ENCODE data around the gene HAL.

The HAL gene

DNA sequence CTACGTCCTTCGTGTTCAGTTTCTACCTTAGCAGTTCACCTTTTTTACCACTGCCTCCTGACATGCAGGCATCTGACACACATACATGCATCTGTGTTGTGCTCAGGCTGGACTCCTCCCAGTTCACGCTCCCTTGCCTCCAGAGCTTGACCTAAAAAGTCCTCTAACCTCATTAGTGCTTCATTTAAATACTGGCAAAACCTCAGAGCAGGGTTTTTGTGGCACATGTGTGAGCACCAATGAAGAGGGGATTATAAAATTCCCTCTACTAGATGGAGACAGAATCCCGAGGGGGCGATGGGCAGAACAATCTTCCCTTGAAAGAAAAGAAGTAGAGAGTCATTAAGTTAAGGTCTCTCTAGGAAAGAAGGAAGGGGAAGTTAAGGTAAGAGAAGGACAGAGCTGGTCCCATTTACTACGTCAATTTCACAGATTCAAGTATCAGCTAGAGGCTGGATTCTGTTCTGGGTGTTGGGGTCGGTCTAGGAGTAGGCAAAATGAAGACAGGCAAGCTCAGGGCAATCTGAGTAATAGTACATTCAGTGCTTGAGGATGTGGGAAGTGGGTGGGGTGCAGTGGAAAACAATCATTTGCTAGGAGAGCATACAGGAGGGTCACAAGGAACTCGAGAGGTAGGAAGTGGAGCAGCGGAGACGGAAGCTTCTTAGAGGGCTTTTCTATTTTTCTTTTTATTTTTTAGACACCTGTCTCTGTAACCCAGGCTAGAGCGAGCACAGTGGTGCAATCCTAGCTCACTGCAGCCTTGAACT, 7.5 kb downstream of the HAL start:
- DNase-seq (ENCODE audit: low read depth): no peak
- Histone ChIP-seq H3K36me3 (ENCODE audit: control insufficient read depth, insufficient read depth, low read length, severe bottlenecking) (no peaks in the 10 kb centered on the region), H3K9ac (ENCODE audit: low read length) (no peak overlapping the region), H3K4me3 (ENCODE audit: low read length) (no peak overlapping the region), H3K9me3 (ENCODE audit: control insufficient read depth, low read length) (no peaks in the 10 kb centered on the region), H3K27me3 (replicated peaks; ENCODE audit: control insufficient read depth, insufficient read depth, low read length) (peaks cover 21% of the 10 kb centered on the region), H3K4me1 (ENCODE audit: control insufficient read depth, insufficient read depth, low read length) (no peaks in the 10 kb centered on the region)

DNA sequence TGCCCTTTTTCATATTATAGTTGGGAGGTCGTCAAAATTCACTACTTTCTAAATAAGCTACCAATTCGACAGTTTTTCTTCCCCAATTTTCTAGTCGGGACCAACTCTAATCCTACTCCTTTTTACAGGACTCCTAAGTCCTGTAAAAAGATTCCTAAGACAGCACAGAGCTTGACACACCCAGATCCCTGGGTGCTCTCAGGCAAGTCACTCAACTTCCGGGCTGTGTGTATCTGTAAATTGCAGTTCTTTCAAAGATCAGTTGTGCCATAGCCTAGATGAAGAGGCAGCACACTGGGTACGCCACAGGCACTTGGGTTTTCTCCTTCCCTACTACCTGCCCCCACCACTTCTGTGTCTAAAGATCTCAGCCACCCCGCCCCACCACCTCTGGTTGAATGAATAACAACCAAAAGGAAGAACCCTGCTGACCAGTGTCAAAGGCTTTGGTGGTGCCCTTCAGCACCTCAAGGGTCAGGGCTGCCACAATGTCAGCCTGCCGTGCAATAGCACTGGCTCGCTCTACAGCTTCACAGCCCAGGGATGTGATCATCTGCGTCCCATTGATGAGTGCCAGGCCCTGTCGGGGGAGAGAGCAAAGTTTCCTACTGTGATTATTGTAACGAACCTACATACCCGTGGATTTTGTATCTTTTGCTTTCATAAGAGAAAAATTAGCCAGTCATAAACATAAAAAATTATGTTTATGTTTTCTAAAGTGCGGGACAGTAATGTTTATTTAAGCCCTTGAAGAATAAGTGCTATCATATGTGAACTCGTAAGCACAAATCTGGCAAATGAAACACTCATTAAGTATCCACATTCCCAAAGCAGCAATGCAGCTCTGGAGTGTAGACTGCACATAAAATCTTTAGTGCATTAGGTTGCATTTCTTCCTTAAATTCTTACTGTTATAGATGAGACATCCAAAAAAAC, 9.2 kb downstream of the HAL start:
- Histone ChIP-seq H3K27me3 (replicated peaks; ENCODE audit: control insufficient read depth, insufficient read depth, low read length) (peaks cover 17% of the 10 kb centered on the region), H3K9ac (ENCODE audit: low read length) (no peak overlapping the region), H3K36me3 (ENCODE audit: control insufficient read depth, insufficient read depth, low read length, severe bottlenecking) (no peaks in the 10 kb centered on the region), H3K4me3 (ENCODE audit: low read length) (no peak overlapping the region), H3K9me3 (ENCODE audit: control insufficient read depth, low read length) (no peaks in the 10 kb centered on the region), H3K4me1 (ENCODE audit: control insufficient read depth, insufficient read depth, low read length) (no peaks in the 10 kb centered on the region)
- no peak for DNase-seq (ENCODE audit: low read depth)

DNA sequence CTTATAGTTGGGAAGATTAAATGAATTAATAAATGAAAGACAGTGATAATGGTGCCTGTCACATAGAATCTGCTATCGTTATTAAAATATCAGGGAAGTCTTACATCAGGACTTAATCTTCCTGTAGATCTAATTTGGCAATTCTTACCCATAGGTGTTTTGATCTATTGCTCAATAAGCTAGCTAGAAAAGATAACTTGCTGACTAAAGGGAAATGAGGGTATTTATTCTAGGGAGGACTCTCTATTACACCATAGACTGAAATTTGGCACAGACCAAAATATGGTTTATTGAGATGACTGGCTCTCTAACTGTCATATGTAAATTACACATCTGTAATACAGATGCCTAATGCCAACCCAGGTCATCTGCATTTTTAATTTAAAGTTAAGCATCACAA, 11.5 kb downstream of the HAL start:
- Histone ChIP-seq H3K4me3 (ENCODE audit: low read length) (no peak overlapping the region), H3K9ac (ENCODE audit: low read length) (no peak overlapping the region), H3K36me3 (ENCODE audit: control insufficient read depth, insufficient read depth, low read length, severe bottlenecking) (no peaks in the 10 kb centered on the region), H3K4me1 (ENCODE audit: control insufficient read depth, insufficient read depth, low read length) (no peaks in the 10 kb centered on the region), H3K27me3 (replicated peaks; ENCODE audit: control insufficient read depth, insufficient read depth, low read length) (peaks cover 8% of the 10 kb centered on the region), H3K9me3 (ENCODE audit: control insufficient read depth, low read length) (no peaks in the 10 kb centered on the region)
- no peak for DNase-seq (ENCODE audit: low read depth)

DNA sequence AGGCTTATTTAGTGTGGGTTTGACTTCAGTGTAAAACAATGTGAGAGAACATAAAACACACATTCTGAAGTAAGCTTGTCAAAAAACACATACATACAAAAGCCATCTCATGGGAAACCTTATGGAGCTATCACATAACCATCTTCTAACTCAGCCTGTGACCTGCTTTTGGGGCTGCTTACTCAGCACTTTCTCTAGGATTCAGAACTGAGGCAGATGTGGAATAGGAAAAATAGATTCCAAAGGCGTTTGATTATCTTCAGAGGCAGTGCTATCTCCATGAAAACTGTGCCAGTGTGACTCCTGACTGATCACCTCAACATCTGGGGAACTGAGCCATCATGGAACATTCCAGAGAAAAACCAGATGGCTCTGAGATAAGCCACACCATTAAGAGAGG, 13.5 kb downstream of the HAL start:
- no peaks in the 10 kb centered on the region for H3K4me1 ChIP-seq (ENCODE audit: control insufficient read depth, insufficient read depth, low read length)
- no peak for DNase-seq (ENCODE audit: low read depth)
- H3K27me3 ChIP-seq (replicated peaks; ENCODE audit: control insufficient read depth, insufficient read depth, low read length): no peaks in the 10 kb centered on the region
- no peaks in the 10 kb centered on the region for H3K9me3 ChIP-seq (ENCODE audit: control insufficient read depth, low read length)
- no peak overlapping the region for H3K4me3 ChIP-seq (ENCODE audit: low read length)
- no peak overlapping the region for H3K9ac ChIP-seq (ENCODE audit: low read length)
- H3K36me3 ChIP-seq (ENCODE audit: control insufficient read depth, insufficient read depth, low read length, severe bottlenecking): no peaks in the 10 kb centered on the region

DNA sequence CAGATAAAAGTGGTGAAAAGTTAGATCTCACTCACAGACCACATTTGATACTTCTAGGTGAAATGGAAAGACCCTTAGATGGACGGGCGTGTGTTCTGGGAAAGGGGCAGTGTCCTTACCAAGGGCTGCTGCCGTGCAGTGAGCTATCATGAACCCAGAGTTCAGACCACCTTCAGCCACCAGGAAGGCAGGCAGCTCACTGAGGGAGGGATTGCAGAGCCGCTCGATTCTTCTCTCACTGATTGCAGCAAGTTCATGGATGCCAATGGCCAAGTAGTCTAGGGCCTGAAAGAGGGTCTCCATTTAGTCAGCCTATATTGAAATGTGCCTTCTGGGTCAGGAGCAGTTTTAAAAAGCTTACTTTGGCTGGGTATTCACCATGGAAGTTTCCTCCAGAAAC, 15.7 kb downstream of the HAL start:
- H3K9me3 ChIP-seq (ENCODE audit: control insufficient read depth, low read length): no peaks in the 10 kb centered on the region
- H3K27me3 ChIP-seq (replicated peaks; ENCODE audit: control insufficient read depth, insufficient read depth, low read length): no peaks in the 10 kb centered on the region
- H3K4me3 ChIP-seq (ENCODE audit: low read length): no peak overlapping the region
- H3K4me1 ChIP-seq (ENCODE audit: control insufficient read depth, insufficient read depth, low read length): no peaks in the 10 kb centered on the region
- H3K36me3 ChIP-seq (ENCODE audit: control insufficient read depth, insufficient read depth, low read length, severe bottlenecking): no peaks in the 10 kb centered on the region
- no peak for DNase-seq (ENCODE audit: low read depth)
- no peak overlapping the region for H3K9ac ChIP-seq (ENCODE audit: low read length)

DNA sequence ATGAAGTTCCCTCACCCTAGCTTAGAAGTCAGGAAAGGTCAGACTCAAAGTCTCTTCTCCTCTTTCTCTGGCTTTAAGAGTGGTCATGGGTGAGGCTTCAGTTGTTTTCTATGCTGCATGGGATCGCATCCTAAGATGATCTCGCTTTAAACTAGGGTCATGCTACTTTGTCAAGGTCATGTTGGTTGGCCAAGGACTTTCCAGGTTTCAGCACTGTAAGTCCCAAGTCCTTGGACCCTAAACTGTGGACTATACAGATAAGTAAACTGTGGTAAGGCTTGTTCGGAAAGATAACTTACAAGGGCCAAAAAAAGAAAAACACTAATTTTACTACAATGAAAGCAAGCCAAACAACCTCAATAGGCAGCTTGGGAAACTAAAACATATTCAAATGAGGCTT, 17.4 kb downstream of the HAL start:
- Histone ChIP-seq H3K4me3 (ENCODE audit: low read length) (no peak overlapping the region), H3K9me3 (ENCODE audit: control insufficient read depth, low read length) (no peaks in the 10 kb centered on the region), H3K4me1 (ENCODE audit: control insufficient read depth, insufficient read depth, low read length) (no peaks in the 10 kb centered on the region), H3K9ac (ENCODE audit: low read length) (no peak overlapping the region), H3K27me3 (replicated peaks; ENCODE audit: control insufficient read depth, insufficient read depth, low read length) (no peaks in the 10 kb centered on the region), H3K36me3 (ENCODE audit: control insufficient read depth, insufficient read depth, low read length, severe bottlenecking) (no peaks in the 10 kb centered on the region)
- DNase-seq (ENCODE audit: low read depth): no peak

DNA sequence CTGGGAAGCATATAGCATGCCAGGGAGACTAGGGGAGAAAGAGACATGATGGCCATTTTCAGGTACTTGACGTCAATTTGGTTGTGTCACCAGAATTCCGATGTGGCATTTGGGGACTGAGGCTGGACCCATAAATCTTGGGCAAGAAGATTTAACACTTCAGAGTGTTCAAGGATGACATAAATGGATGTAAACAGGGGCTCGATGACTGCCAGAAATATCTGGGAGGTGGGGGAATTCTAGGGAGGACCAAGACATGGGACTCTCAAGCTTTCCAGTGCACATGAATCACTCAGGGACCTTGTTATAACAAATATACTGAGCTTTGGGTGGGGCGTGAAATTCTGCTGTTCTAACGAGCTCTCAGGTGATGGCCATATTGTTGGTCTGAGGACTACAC, 17.8 kb downstream of the HAL start:
- Histone ChIP-seq H3K36me3 (ENCODE audit: control insufficient read depth, insufficient read depth, low read length, severe bottlenecking) (no peaks in the 10 kb centered on the region), H3K4me3 (ENCODE audit: low read length) (no peak overlapping the region), H3K9ac (ENCODE audit: low read length) (no peak overlapping the region), H3K9me3 (ENCODE audit: control insufficient read depth, low read length) (no peaks in the 10 kb centered on the region), H3K27me3 (replicated peaks; ENCODE audit: control insufficient read depth, insufficient read depth, low read length) (no peaks in the 10 kb centered on the region), H3K4me1 (ENCODE audit: control insufficient read depth, insufficient read depth, low read length) (no peaks in the 10 kb centered on the region)
- DNase-seq (ENCODE audit: low read depth): no peak

DNA sequence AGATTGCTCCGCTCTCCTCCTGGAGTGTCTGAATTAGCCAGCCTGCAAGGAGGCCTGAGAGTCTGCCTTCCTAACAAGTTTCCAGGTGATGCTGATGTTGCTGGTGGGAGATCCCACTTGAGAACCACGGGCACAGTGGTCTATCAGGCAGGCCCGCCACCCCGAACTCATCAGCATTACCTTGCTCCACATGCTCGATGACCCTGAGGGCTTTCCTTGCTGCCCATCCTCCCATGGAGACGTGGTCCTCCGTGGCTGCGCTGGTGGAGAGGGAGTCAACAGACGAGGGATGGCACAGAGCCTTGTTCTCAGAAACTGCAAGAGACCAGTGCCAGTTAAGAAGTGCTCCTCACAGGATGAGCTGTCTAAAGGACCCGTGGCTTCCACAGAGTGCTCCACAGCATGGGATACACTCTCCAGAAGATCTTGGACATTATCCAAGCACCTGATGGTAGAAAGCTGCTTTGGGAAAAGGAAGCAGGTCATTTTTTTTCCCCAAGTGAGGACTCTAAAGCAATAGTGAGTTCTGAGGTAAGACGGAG, 18.3 kb downstream of the HAL start:
- no peak for DNase-seq (ENCODE audit: low read depth)
- Histone ChIP-seq H3K27me3 (replicated peaks; ENCODE audit: control insufficient read depth, insufficient read depth, low read length) (peaks cover 1% of the 10 kb centered on the region), H3K4me3 (ENCODE audit: low read length) (no peak overlapping the region), H3K9ac (ENCODE audit: low read length) (no peak overlapping the region), H3K36me3 (ENCODE audit: control insufficient read depth, insufficient read depth, low read length, severe bottlenecking) (no peaks in the 10 kb centered on the region), H3K9me3 (ENCODE audit: control insufficient read depth, low read length) (no peaks in the 10 kb centered on the region), H3K4me1 (ENCODE audit: control insufficient read depth, insufficient read depth, low read length) (no peaks in the 10 kb centered on the region)

DNA sequence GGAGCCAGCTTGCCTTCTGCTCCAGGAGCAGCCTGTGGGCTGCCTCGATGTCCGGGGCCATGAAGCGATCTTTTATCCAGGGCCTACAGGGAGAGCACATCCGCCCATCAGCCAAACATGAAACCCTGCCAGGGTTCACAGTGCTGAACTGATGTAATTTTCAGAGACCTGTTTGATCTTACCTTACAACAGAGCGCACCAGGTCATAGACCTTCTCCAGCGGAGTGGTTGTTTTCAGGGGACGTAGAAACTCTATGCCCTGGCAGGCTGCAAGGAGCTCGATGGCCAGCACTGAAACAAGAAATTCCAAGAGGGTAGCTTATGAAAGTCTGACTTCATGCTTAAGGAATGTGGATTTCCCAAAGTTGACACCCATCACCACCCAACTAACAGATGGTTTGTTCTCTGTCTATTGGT, 19.7 kb downstream of the HAL start:
- no peak overlapping the region for H3K4me3 ChIP-seq (ENCODE audit: low read length)
- H3K9ac ChIP-seq (ENCODE audit: low read length): no peak overlapping the region
- H3K36me3 ChIP-seq (ENCODE audit: control insufficient read depth, insufficient read depth, low read length, severe bottlenecking): no peaks in the 10 kb centered on the region
- no peaks in the 10 kb centered on the region for H3K9me3 ChIP-seq (ENCODE audit: control insufficient read depth, low read length)
- peaks cover 5% of the 10 kb centered on the region for H3K27me3 ChIP-seq (replicated peaks; ENCODE audit: control insufficient read depth, insufficient read depth, low read length)
- no peak for DNase-seq (ENCODE audit: low read depth)
- H3K4me1 ChIP-seq (ENCODE audit: control insufficient read depth, insufficient read depth, low read length): no peaks in the 10 kb centered on the region

DNA sequence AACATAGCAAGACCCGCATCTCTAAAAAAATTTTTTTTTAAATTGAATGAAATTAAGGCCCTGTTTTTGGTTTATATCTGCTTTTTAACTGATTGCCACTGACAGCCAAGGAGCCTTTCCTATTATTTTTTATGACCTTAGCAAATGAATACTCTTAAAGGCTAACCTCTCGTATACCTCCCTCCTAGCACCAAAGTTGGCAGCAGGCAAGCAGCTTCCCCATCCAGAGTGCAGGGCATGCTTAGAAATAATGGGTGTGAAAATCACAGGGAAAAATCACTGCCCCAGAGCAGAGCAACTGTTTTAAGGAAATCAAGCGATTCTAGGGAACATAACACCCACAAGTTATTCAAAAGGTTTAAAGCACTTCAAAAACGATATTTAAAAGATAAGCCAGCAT, 20.7 kb downstream of the HAL start:
- H3K9me3 ChIP-seq (ENCODE audit: control insufficient read depth, low read length): no peaks in the 10 kb centered on the region
- H3K9ac ChIP-seq (ENCODE audit: low read length): no peak overlapping the region
- H3K27me3 ChIP-seq (replicated peaks; ENCODE audit: control insufficient read depth, insufficient read depth, low read length): peaks cover 5% of the 10 kb centered on the region
- no peak for DNase-seq (ENCODE audit: low read depth)
- no peaks in the 10 kb centered on the region for H3K36me3 ChIP-seq (ENCODE audit: control insufficient read depth, insufficient read depth, low read length, severe bottlenecking)
- H3K4me1 ChIP-seq (ENCODE audit: control insufficient read depth, insufficient read depth, low read length): no peaks in the 10 kb centered on the region
- no peak overlapping the region for H3K4me3 ChIP-seq (ENCODE audit: low read length)

DNA sequence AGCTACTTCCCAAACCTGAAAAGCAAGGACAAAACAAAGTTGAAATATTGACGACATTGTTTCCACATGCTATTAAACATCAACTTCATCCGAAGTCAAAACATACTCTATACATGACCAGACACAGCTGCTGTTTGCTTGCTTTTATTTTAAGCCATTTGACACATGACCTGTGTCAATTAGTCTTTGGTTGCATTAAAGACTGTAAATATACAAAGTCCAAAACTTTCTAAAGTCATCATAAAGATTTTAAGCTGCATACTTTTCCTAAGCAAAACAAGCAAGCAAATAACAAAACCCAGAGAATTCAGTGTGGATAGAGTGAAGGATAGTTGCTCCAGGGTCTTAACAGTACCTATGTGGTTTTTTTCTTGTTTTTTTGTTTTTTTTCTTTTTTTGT, 21.8 kb downstream of the HAL start:
- Histone ChIP-seq H3K4me3 (ENCODE audit: low read length) (no peak overlapping the region), H3K9ac (ENCODE audit: low read length) (no peak overlapping the region), H3K4me1 (ENCODE audit: control insufficient read depth, insufficient read depth, low read length) (no peaks in the 10 kb centered on the region), H3K9me3 (ENCODE audit: control insufficient read depth, low read length) (no peaks in the 10 kb centered on the region), H3K27me3 (replicated peaks; ENCODE audit: control insufficient read depth, insufficient read depth, low read length) (peaks cover 5% of the 10 kb centered on the region), H3K36me3 (ENCODE audit: control insufficient read depth, insufficient read depth, low read length, severe bottlenecking) (no peaks in the 10 kb centered on the region)
- no peak for DNase-seq (ENCODE audit: low read depth)

Measured in adipocyte (in vitro differentiated cells).